Neural cell (in vitro differentiated cells): Measurements from ENCODE around the gene WNT7B. TPM values are rescaled to one million over a fixed set of nuclear protein-coding genes. Genes with fewer than 3 reads are reported as not detected.

Experiments used
- H2AFZ ChIP-seq: fragments of 200-600, 300-800 bp; sonication (generic), shearing (Covaris generic); 2 replicates; pipeline ENCODE4 v1.6.0; 2014; ENCODE audit warnings: low read depth, mild to moderate bottlenecking, antibody characterized with exemption, low read length, moderate library complexity
- H3F3A ChIP-seq: fragments of 200-600 bp; shearing (Covaris generic); 2 replicates; pipeline ENCODE4 v1.6.1; 2016; ENCODE audit warnings: mild to moderate bottlenecking, moderate library complexity, mixed read lengths, antibody characterized with exemption, low read length; ENCODE audit not compliant: insufficient read depth, poor library complexity, severe bottlenecking
- H3K27ac ChIP-seq: fragments of 200-600, 300-800 bp; sonication (generic), shearing (Covaris generic); 2 replicates; pipeline ENCODE4 v1.5.1; 2014; ENCODE audit warnings: mild to moderate bottlenecking, low read length, moderate library complexity
- H3K27me3 ChIP-seq: fragments of 300-800, 200-600 bp; sonication (generic), shearing (Covaris generic); 2 replicates; pipeline ENCODE4 v1.6.0; 2014; ENCODE audit warnings: mild to moderate bottlenecking, low read depth, low read length, moderate library complexity; ENCODE audit not compliant: insufficient read depth
- H3K36me3 ChIP-seq: fragments of 300-800, 200-600 bp; sonication (generic), shearing (Covaris generic); 2 replicates; pipeline ENCODE4 v1.5.1; 2014; ENCODE audit warnings: mild to moderate bottlenecking, antibody characterized with exemption, low read length, moderate library complexity; ENCODE audit not compliant: insufficient read depth
- H3K4me2 ChIP-seq: fragments of 300-800, 200-600 bp; sonication (generic), shearing (Covaris generic); 2 replicates; pipeline ENCODE4 v1.6.0; 2014; ENCODE audit warnings: mild to moderate bottlenecking, low read length
- H3K4me3 ChIP-seq: fragments of 300-800, 200-600 bp; sonication (generic), shearing (Covaris generic); 2 replicates; pipeline ENCODE4 v1.5.1; 2014; ENCODE audit warnings: mild to moderate bottlenecking, low read length, moderate library complexity
- H3K79me2 ChIP-seq: fragments of 200-600 bp; shearing (Covaris generic); replicated peaks from 2 replicates; pipeline ENCODE4 v1.6.0; 2014; ENCODE audit warnings: mild to moderate bottlenecking, low read length, moderate library complexity; ENCODE audit not compliant: insufficient read depth
- H3K9ac ChIP-seq: fragments of 300-800, 200-600 bp; sonication (generic), shearing (Covaris generic); 2 replicates; pipeline ENCODE4 v1.6.1; 2016; ENCODE audit warnings: mild to moderate bottlenecking, low read length, mixed read lengths
- H3K9me2 ChIP-seq: fragments of 200-600 bp; shearing (Covaris generic); 2 replicates; pipeline ENCODE4 v1.6.1; 2016; ENCODE audit warnings: mild to moderate bottlenecking, low read length, mixed read lengths; ENCODE audit not compliant: insufficient read depth
- H3K9me3 ChIP-seq: fragments of 200-600, 300-800 bp; sonication (generic), shearing (Covaris generic); 2 replicates; pipeline ENCODE4 v1.6.1; 2016; ENCODE audit warnings: mild to moderate bottlenecking, mixed run types, low read length, moderate library complexity, mixed read lengths
- H4K20me1 ChIP-seq: fragments of 200-600 bp; shearing (Covaris generic); 2 replicates; pipeline ENCODE4 v1.6.1; 2016; ENCODE audit warnings: mild to moderate bottlenecking, mixed run types; ENCODE audit not compliant: insufficient read depth
- EP300 ChIP-seq: fragments of 450-650 bp; conservative IDR thresholded peaks from 2 replicates; pipeline ENCODE4 v1.6.1; 2014; ENCODE audit warnings: antibody characterized with exemption, mild to moderate bottlenecking, moderate library complexity; ENCODE audit not compliant: poor library complexity, severe bottlenecking
- EZH2 ChIP-seq: fragments of 200-600, 300-800 bp; shearing (Covaris generic), sonication (generic); IDR thresholded peaks from 2 replicates; pipeline ENCODE4 v1.6.1; 2014; ENCODE audit warnings: antibody characterized with exemption, low read length, borderline replicate concordance, mild to moderate bottlenecking; ENCODE audit not compliant: insufficient read depth, poor library complexity, severe bottlenecking
- MXI1 ChIP-seq: fragments of 450-650 bp; conservative IDR thresholded peaks from 2 replicates; pipeline ENCODE4 v1.6.1; 2014; ENCODE audit warnings: antibody characterized with exemption, mild to moderate bottlenecking; ENCODE audit not compliant: poor library complexity, severe bottlenecking
- RAD21 ChIP-seq: fragments of 450-650 bp; conservative IDR thresholded peaks from 2 replicates; pipeline ENCODE4 v1.6.1; 2014; ENCODE audit warnings: antibody characterized with exemption, mild to moderate bottlenecking, moderate library complexity
- TAF1 ChIP-seq: IDR thresholded peaks from 2 replicates; pipeline ENCODE4 v1.6.1; 2012; ENCODE audit warnings: low read depth
- polyA plus RNA-seq: library from polyadenylated mRNA; depleted of rRNA; stranded (reverse); fragments of >200 nt; gene quantifications from 2 replicates; pipeline ENCODE4 v1.2.3, GENCODE V29; 2014
- TF ChIP-seq, protein P1 (sequence below): IDR thresholded peaks from 2 replicates; pipeline ENCODE4 v1.6.1; 2012; ENCODE audit warnings: borderline replicate concordance
- TF ChIP-seq, protein P2 (sequence below): fragments of 450-650 bp; IDR thresholded peaks from 2 replicates; pipeline ENCODE4 v1.5.1; 2014; ENCODE audit warnings: antibody characterized with exemption, mild to moderate bottlenecking, moderate library complexity; ENCODE audit not compliant: poor library complexity, severe bottlenecking

Gene WNT7B
- polyA plus RNA-seq, 1 donor from 2014 or later = 0.16 TPM

DNA sequence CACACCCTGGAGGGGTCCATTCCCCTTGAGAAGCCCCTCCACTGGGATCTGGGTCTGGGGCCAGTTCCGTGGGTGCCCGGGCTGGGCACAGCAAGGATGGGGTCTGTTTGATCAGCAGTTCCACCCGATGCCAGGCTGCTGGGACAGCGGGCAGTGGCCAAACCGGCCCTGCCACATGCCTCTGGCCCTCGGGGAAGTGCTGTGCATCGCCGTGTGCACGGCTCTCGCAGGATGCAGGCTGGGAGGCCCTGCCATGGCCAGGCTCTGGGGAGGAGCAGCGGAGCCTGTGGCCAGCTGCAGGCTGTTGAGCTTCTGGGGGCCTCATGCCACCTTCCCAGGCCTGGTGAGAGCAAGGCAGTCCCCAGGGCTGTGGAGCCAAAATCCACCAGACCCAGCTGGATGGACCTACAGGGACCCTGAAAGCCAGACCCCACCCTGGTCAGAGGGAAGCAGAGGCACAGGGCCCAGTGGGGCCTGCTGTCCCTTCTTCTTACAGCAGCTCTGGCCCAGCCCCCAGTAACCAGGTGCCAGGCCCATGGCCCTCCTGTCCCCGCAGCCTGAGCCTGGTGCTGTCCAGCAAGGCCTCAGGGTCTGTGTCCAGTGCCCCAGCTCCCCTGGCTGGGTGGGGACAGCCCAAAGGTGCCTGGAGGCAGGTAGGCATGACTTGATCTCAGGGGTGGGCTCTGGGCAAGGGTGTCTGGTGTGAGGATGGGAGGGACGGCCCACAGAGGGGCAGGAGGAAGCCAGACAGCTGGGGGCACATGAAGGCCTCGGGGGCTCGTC, 57.3 kb downstream of the WNT7B start:
- H3K27me3 ChIP-seq = no peaks in the 10 kb centered on the region
- no peaks in the 10 kb centered on the region for H3K9me3 ChIP-seq
- H4K20me1 ChIP-seq = no peaks in the 10 kb centered on the region
- H3K36me3 ChIP-seq = no peaks in the 10 kb centered on the region
- TF ChIP-seq, protein P1, sequence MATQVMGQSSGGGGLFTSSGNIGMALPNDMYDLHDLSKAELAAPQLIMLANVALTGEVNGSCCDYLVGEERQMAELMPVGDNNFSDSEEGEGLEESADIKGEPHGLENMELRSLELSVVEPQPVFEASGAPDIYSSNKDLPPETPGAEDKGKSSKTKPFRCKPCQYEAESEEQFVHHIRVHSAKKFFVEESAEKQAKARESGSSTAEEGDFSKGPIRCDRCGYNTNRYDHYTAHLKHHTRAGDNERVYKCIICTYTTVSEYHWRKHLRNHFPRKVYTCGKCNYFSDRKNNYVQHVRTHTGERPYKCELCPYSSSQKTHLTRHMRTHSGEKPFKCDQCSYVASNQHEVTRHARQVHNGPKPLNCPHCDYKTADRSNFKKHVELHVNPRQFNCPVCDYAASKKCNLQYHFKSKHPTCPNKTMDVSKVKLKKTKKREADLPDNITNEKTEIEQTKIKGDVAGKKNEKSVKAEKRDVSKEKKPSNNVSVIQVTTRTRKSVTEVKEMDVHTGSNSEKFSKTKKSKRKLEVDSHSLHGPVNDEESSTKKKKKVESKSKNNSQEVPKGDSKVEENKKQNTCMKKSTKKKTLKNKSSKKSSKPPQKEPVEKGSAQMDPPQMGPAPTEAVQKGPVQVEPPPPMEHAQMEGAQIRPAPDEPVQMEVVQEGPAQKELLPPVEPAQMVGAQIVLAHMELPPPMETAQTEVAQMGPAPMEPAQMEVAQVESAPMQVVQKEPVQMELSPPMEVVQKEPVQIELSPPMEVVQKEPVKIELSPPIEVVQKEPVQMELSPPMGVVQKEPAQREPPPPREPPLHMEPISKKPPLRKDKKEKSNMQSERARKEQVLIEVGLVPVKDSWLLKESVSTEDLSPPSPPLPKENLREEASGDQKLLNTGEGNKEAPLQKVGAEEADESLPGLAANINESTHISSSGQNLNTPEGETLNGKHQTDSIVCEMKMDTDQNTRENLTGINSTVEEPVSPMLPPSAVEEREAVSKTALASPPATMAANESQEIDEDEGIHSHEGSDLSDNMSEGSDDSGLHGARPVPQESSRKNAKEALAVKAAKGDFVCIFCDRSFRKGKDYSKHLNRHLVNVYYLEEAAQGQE = no peak
- no peak for TF ChIP-seq EZH2
- no peak overlapping the region for H3K4me3 ChIP-seq
- no peaks in the 10 kb centered on the region for H3F3A ChIP-seq
- H3K9me2 ChIP-seq = no peaks in the 10 kb centered on the region
- H3K9ac ChIP-seq = no peak overlapping the region
- H2AFZ ChIP-seq = no peak overlapping the region
- no peaks in the 10 kb centered on the region for H3K79me2 ChIP-seq
- no peak overlapping the region for H3K27ac ChIP-seq
- no peak overlapping the region for H3K4me2 ChIP-seq

DNA sequence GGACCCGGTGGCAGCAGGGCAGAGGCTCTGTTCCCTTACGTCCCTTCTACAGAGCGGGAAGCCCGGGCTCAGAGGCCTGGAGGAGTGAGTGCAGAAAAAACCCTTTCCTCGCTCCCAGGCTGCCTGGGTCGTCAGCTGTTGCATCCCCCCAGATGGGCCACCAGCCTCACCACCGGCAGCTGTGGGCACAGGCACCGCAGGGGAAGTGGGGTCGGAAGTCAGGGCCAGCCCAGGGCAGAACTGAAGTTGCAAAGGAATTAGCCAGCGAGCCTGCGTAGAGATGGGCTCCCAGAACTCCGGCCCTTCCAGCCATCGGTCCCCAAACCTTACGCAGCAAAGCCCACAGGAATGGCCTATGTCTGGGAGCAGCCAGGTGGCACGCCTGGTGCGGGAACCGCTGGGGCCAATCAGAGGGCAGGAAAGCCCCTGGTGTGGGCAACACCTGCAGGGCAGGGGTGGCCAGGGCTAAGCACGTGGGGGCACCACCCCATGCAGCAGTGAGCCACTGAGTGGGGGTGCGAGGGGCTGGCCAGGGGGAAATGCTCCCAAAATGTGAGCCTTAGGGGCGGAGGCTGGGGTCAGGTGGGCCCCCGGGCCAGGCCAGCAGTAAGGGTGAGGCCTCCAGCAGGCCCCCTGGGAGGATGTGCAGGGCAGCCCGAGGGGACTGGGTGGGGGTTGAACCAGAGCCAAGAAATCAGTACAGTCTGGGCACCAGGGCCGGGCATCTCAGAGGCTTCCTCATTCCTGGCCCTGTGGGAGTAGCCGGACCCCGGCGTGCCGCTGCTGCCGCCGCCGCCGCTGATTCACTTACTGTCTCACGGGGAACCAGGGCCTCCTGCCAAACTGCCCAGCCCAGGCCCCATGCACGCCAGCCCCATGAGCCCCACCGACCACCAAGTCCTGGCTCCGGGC, 58.2 kb downstream of the WNT7B start:
- no peak overlapping the region for H3K4me3 ChIP-seq
- H3K4me2 ChIP-seq = no peak overlapping the region
- H4K20me1 ChIP-seq = no peaks in the 10 kb centered on the region
- no peaks in the 10 kb centered on the region for H3K27me3 ChIP-seq
- H3K9ac ChIP-seq = no peak overlapping the region
- H3K9me2 ChIP-seq = no peaks in the 10 kb centered on the region
- TF ChIP-seq EP300 (no peak), MXI1 (no peak), TAF1 (no peak), RAD21 (no peak), EZH2 (no peak)
- TF ChIP-seq, protein P1 = no peak
- TF ChIP-seq, protein P2, sequence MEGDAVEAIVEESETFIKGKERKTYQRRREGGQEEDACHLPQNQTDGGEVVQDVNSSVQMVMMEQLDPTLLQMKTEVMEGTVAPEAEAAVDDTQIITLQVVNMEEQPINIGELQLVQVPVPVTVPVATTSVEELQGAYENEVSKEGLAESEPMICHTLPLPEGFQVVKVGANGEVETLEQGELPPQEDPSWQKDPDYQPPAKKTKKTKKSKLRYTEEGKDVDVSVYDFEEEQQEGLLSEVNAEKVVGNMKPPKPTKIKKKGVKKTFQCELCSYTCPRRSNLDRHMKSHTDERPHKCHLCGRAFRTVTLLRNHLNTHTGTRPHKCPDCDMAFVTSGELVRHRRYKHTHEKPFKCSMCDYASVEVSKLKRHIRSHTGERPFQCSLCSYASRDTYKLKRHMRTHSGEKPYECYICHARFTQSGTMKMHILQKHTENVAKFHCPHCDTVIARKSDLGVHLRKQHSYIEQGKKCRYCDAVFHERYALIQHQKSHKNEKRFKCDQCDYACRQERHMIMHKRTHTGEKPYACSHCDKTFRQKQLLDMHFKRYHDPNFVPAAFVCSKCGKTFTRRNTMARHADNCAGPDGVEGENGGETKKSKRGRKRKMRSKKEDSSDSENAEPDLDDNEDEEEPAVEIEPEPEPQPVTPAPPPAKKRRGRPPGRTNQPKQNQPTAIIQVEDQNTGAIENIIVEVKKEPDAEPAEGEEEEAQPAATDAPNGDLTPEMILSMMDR = no peak
- no peaks in the 10 kb centered on the region for H3K79me2 ChIP-seq
- no peak overlapping the region for H2AFZ ChIP-seq
- H3K36me3 ChIP-seq = no peaks in the 10 kb centered on the region
- no peaks in the 10 kb centered on the region for H3F3A ChIP-seq
- no peaks in the 10 kb centered on the region for H3K9me3 ChIP-seq
- H3K27ac ChIP-seq = no peak overlapping the region
